Vein endothelial cell (primary cell): ENCODE results near the gene CRYAB. TPM values are rescaled to one million over a fixed set of nuclear protein-coding genes. Genes with fewer than 3 reads are reported as not detected.

Experiments used
- small RNA-seq: library from RNA; depleted of rRNA; stranded (forward); fragments of <200 nt; gene quantifications from one replicate; pipeline ENCODE3, GENCODE V24; 2012
- total RNA-seq: library from RNA; depleted of rRNA; stranded (reverse); fragments of >200 nt; gene quantifications from 2 replicates; pipeline ENCODE4 v1.2.3, GENCODE V29; 2012

Gene CRYAB
- total RNA-seq, result 0.65 and 1.6 TPM in 2 replicates

GRCh38 chr11:111911563-111912401 lies at the start of gene CRYAB:
Gene CRYAB, minus strand, starts transcription at chr11:111911770. Its CDS starts 46 bp downstream, at chr11:111911724.

GRCh38 chr11:111918390-111919256 lies 7.1 kb upstream of the CRYAB start, which contains the start of gene C11orf52:
Gene C11orf52, plus strand, starts transcription at chr11:111918913. Its CDS starts 60 bp downstream, at chr11:111918973.

GRCh38 chr11:111912535-111912934 lies 965 bp upstream of the CRYAB start, which contains the start of gene HSPB2:
Gene HSPB2, plus strand, starts transcription at chr11:111912734. Its CDS starts 96 bp downstream, at chr11:111912830.

GRCh38 chr11:111878849-111879636 lies 32.5 kb downstream of the CRYAB start, which contains the start of the genes CFAP68 and FDXACB1:
Gene CFAP68, plus strand, starts transcription at chr11:111879541. Its CDS starts 20 bp downstream, at chr11:111879561.
Gene FDXACB1, minus strand, starts transcription at chr11:111879165. Its CDS starts 33 bp downstream, at chr11:111879132.

GRCh38 chr11:111870886-111871692 lies 40.5 kb downstream of the CRYAB start, which contains the start of gene ALG9:
Gene ALG9, minus strand, starts transcription at chr11:111871581. Its CDS starts 99 bp downstream, at chr11:111871482.

Small RNAs within 50 kb of the gene (small RNA-seq; reads per million reads assigned to genes)
- gene C11orf52, result not detected
- gene GNG5P3, result not detected
- gene RNA5SP351, result not detected
- gene RPL37AP8, result 0.08 reads per million

Other genes with a start within 250 kb of the CRYAB start
- gene PPP2R1B, start 145.4 kb downstream of the CRYAB start, total RNA-seq, result 38.5 and 50.4 TPM in 2 replicates
- 31.6 and 34.0 TPM in 2 replicates for gene ALG9, start 40.2 kb downstream of the CRYAB start, total RNA-seq
- gene FDXACB1, start 32.6 kb downstream of the CRYAB start, total RNA-seq, result 2.1 and 3.3 TPM in 2 replicates
- 4.2 and 4.6 TPM in 2 replicates for gene CFAP68, start 32.2 kb downstream of the CRYAB start, total RNA-seq
- not detected in 2 replicates for gene HSPB2, start 964 bp upstream of the CRYAB start, total RNA-seq
- gene C11orf52, start 7.1 kb upstream of the CRYAB start, total RNA-seq, result 0.65 TPM in 1 of 2 replicates, not detected in the other
- 39.2 and 45.1 TPM in 2 replicates for gene DIXDC1, start 25.6 kb upstream of the CRYAB start, total RNA-seq
- gene DLAT, start 113.6 kb upstream of the CRYAB start, total RNA-seq, result 34.6 and 49.5 TPM in 2 replicates
- gene PIH1D2, start 162.2 kb upstream of the CRYAB start, total RNA-seq, result 1.7 and 2.6 TPM in 2 replicates
- 16.0 and 19.8 TPM in 2 replicates for gene NKAPD1, start 162.5 kb upstream of the CRYAB start, total RNA-seq
- gene TIMM8B, start 175.0 kb upstream of the CRYAB start, total RNA-seq, result 53.9 and 55.1 TPM in 2 replicates
- gene SDHD, start 175.1 kb upstream of the CRYAB start, total RNA-seq, result 84.5 and 114 TPM in 2 replicates